ENCODE data around the gene KCNQ5.
"Not testable (repeated sequence)": the region's sequence is repeated elsewhere in the genome, so short reads cannot be mapped to it uniquely, and the experiment has no call there.

Gene KCNQ5

GRCh38 chr6:72984189-72984831 lies 362.4 kb downstream of the KCNQ5 start:
- in situ Hi-C loops (cut with MboI; ENCODE audit: low sequenced_read_pairs) = not testable (repeated sequence)

GRCh38 chr6:72984981-72985665 lies 363.3 kb downstream of the KCNQ5 start:
- in situ Hi-C loops (cut with MboI; ENCODE audit: low sequenced_read_pairs) = no loop called here

- in situ Hi-C loops (cut with MboI; ENCODE audit: low sequenced_read_pairs) = no loop called here
Measured at GRCh38 chr6:72987301-72987700, 365.4 kb downstream of the KCNQ5 start.

- in situ Hi-C loops (cut with MboI; ENCODE audit: low sequenced_read_pairs) = no loop called here
Measured at GRCh38 chr6:72999995-73000394, 378.1 kb downstream of the KCNQ5 start.

- in situ Hi-C loops (cut with MboI; ENCODE audit: low sequenced_read_pairs) = no loop called here
Measured at GRCh38 chr6:73000460-73000859, 378.6 kb downstream of the KCNQ5 start.

GRCh38 chr6:73002588-73002987 lies 380.7 kb downstream of the KCNQ5 start:
- in situ Hi-C loops (cut with MboI; ENCODE audit: low sequenced_read_pairs) = no loop called here

- in situ Hi-C loops (cut with MboI; ENCODE audit: low sequenced_read_pairs) = no loop called here
Measured at GRCh38 chr6:73003302-73003701, 381.4 kb downstream of the KCNQ5 start.

- in situ Hi-C loops (cut with MboI; ENCODE audit: low sequenced_read_pairs) = no loop called here
Measured at GRCh38 chr6:73004231-73004630, 382.4 kb downstream of the KCNQ5 start.

GRCh38 chr6:73004861-73005260 lies 383.0 kb downstream of the KCNQ5 start:
- in situ Hi-C loops (cut with MboI; ENCODE audit: low sequenced_read_pairs) = no loop called here

GRCh38 chr6:73006146-73006545 lies 384.3 kb downstream of the KCNQ5 start:
- in situ Hi-C loops (cut with MboI; ENCODE audit: low sequenced_read_pairs) = no loop called here

- in situ Hi-C loops (cut with MboI; ENCODE audit: low sequenced_read_pairs) = no loop called here
Measured at GRCh38 chr6:73011945-73012344, 390.1 kb downstream of the KCNQ5 start.

- in situ Hi-C loops (cut with MboI; ENCODE audit: low sequenced_read_pairs) = no loop called here
Measured at GRCh38 chr6:73017476-73017875, 395.6 kb downstream of the KCNQ5 start.

GRCh38 chr6:73024598-73024997 lies 402.7 kb downstream of the KCNQ5 start:
- in situ Hi-C loops (cut with MboI; ENCODE audit: low sequenced_read_pairs) = no loop called here

GRCh38 chr6:73027691-73028090 lies 405.8 kb downstream of the KCNQ5 start:
- in situ Hi-C loops (cut with MboI; ENCODE audit: low sequenced_read_pairs) = no loop called here

GRCh38 chr6:73028124-73028766 lies 406.4 kb downstream of the KCNQ5 start:
- in situ Hi-C loops (cut with MboI; ENCODE audit: low sequenced_read_pairs) = no loop called here

GRCh38 chr6:73028893-73029450 lies 407.1 kb downstream of the KCNQ5 start:
- in situ Hi-C loops (cut with MboI; ENCODE audit: low sequenced_read_pairs) = no loop called here

GRCh38 chr6:73030257-73030656 lies 408.4 kb downstream of the KCNQ5 start:
- in situ Hi-C loops (cut with MboI; ENCODE audit: low sequenced_read_pairs) = no loop called here

- in situ Hi-C loops (cut with MboI; ENCODE audit: low sequenced_read_pairs) = no loop called here
Measured at GRCh38 chr6:73030791-73031782, 409.2 kb downstream of the KCNQ5 start.

- in situ Hi-C loops (cut with MboI; ENCODE audit: low sequenced_read_pairs) = no loop called here
Measured at GRCh38 chr6:73032586-73032985, 410.7 kb downstream of the KCNQ5 start.

GRCh38 chr6:73036689-73037088 lies 414.8 kb downstream of the KCNQ5 start:
- in situ Hi-C loops (cut with MboI; ENCODE audit: low sequenced_read_pairs) = no loop called here

- in situ Hi-C loops (cut with MboI; ENCODE audit: low sequenced_read_pairs) = no loop called here
Measured at GRCh38 chr6:73041051-73041450, 419.2 kb downstream of the KCNQ5 start.
